Right ventricle myocardium inferior (tissue), 1 donor: ENCODE measurements around the gene KIF3A. TPM values are rescaled to one million over a fixed set of nuclear protein-coding genes. Genes with fewer than 3 reads are reported as not detected.
A peak's percentile ranks its signal among the peaks of the same experiment; 100 is the strongest.

Experiments used
- ATAC-seq: fragments of 200-7000 bp; cut with Tn5 transposase; one replicate; pipeline ENCODE4 v1.9.1; 2020; ENCODE audit warnings: mild to moderate bottlenecking, moderate library complexity
- DNase-seq: peaks from one replicate; pipeline ENCODE4 v3.0.0; 2021; ENCODE audit errors: missing footprints
- intact Hi-C: fragments of 100-400 bp; cut with DNase I; formaldehyde crosslinking; loops from one replicate; pipeline ENCODE4 v1.11.0; 2022
- long read RNA-seq: library from polyadenylated mRNA; unstranded; transcript quantifications from one replicate; pipeline ENCODE4 v2.0.0, GENCODE V29; 2021
- total RNA-seq: library from RNA; stranded (reverse); fragmentation: NEBNext Ultra II Directional; extraction: Animal tissue kit (Norgen Biotek cat#: 25700); gene quantifications from one replicate; pipeline ENCODE4 v1.2.1, GENCODE V29; 2021
- donor health status: DM: no; HTN: yes; CAD: no; lungs with severe emphysema.

KIF3A gene
- 10.2 TPM for total RNA-seq
- long read RNA-seq, partial matches to known transcripts: 2 of 2 reads
- long read RNA-seq, other reads (novel, unspliced or antisense): 0 of 2 reads

DNA sequence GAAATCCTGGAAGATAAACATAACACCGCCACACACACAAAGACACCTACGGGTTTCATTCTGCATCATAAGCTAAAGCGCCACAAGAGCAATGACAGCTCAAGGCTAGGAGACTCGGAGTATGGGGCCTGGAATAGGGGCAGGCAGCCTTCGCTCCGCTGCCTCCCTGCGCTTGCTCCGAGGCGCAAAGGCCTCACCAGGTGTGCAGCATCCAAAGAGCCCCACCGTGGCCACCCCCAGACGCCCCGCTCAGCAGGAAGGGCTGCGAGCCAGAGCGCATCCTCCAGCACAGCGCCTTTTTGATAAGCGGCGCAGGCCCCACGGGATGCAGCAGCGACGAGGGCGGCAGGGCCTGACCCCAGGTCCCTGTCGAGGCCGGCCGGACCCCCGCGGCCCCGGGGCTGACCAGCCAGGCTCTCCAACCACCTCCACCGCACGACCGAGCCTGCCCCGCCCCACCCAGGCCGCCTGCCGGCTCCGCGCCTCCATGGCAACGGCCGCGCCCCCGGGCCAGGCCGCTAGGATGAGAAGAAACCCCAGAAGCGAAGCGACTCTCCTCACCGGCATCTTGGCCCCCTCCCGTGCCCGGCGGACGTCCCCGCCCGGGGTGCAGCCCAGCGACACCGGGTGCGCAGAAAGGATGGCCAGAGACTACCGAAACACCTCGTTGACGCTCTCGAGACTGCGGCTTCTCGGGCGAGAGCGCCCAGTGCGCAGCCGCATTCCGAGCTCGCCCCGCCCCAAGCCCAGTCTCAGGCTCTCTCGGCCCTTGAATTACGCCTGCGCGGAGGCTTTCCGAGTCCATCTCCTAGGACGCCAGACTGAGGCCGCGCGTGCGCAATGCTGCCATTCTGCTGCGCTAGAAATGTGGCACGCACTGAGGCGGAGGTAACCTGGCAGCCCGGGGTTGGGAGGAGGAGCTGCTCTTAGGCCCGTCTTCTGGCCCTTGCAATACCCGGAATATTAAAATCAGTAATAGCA, at the start of gene KIF3A:
Gene KIF3A, minus strand, starts transcription at position 694 of the 981 bp plus-strand sequence. Its CDS starts 127 bp downstream, at position 567.
- peak; percentile 99 for DNase-seq
- peak; percentile 100 for ATAC-seq
- intact Hi-C loops: loop anchor here (2.0 to 10.0 kb wide), 3 partner anchors 40 to 342 kb away; partner anchors contain the start of gene SEPTIN8

DNA sequence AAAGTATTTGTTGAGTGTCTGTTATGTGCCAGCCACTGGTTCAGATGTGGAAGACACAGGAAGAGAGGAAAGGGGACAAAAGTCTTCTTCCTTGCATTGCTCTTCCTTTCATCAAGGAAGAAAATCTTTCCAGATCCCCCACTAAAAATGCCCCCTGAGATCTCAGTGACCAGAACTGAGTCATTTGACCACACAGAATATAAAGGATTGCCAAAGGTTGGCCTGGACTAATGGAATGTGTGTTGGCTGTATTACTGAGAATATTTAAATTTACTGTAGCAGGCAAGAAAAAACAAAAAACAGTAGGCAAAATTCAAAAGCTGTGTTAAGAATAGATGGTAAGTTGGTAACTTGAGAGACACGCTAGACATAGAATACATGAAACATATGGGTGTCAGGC, 49.7 kb upstream of the KIF3A start:
- DNase-seq (no peak), ATAC-seq (no peak)
- intact Hi-C loops: no loop called here

GRCh38 chr5:132785864-132786263, 48.5 kb upstream of the KIF3A start:
- ATAC-seq (no peak), DNase-seq (no peak)
- intact Hi-C loops: no loop called here

DNA sequence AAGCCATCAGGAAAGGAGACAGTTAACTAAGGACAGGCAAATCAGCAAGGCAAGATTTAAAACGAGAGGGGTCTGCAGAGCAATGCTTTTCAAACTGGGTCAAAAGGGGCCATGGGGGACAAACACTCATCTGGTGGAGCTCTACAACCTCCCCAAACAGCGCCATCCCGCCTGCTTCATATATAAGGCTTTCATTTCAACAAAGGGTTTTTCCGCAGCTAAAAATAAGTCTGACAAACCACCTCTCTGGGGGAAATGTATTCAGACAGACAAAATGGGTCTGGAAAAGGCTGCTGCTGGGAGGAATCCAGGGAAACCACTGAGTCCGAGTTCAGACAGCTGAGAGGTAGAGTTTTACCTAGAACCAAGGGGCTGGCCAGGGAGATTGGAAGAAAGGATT, 48.0 kb upstream of the KIF3A start:
- intact Hi-C loops: no loop called here
- ATAC-seq (no peak), DNase-seq (no peak)

DNA sequence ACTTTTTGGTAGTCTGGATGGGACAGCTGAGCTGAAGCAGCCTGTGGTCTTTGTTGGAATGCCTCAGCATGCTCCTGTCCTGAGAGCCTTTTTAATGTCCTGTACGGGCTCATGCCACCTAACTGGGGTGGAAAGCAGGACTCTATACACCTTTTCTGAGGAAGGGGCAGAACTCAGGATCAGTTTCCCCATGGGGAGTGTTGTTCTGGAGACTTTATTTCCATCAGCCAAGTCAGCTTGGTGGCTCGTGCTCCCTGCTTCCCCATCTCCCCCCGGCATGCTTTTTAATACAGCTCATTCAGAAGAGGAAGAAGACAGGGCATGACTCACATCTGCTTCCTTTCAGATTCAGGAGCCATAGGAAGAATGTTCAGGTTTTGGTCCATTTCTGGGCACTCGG, 44.8 kb upstream of the KIF3A start:
- ATAC-seq (no peak), DNase-seq (no peak)
- intact Hi-C loops: no loop called here

DNA sequence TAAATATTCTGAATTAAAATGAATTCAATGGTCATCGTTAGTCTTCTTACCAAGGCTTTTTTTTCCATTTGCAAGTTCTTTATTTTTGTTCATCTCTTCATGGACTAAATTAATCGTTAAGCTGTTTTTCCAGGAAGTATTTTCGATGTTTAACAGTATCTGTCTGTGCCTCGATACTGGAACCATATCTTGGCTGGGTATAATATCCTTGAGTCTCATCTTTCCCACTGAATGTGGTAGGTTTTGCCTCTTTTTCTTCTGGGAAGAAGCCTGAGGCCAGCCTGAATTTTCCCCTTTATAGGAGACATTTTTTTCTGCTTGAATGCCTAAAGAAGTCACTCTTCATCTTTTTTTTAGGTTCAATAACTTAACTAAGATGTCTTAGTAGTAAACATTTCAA, 43.7 kb upstream of the KIF3A start:
- DNase-seq (no peak), ATAC-seq (no peak)
- intact Hi-C loops: no loop called here

- DNase-seq (no peak), ATAC-seq (no peak)
- intact Hi-C loops: no loop called here
Observed at GRCh38 chr5:132780577-132780976, 43.2 kb upstream of the KIF3A start.

GRCh38 chr5:132779961-132780360, 42.6 kb upstream of the KIF3A start:
- intact Hi-C loops: loop anchor here (5.0 kb wide), 1 partner anchor 37 kb away; no protein-coding TSS in a partner anchor
- DNase-seq (no peak), ATAC-seq (no peak)

DNA sequence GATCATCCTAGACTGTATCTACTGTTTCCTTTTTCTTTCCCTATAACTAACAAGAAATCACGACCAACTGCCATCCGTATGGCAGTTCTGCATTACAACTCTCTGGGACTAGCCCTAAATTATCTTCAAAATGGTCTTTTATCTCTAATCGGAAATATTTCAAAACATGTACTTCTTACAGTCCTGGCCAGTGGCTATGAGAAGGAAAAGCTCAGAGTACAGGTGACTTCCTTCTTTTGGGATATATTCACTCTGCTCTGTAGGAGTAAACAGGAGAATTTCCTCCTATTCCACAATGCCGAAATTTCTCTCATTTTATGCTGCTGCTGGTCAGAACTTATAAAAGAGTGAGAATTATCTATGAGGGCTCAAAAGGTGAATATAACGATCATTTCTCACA, 41.5 kb upstream of the KIF3A start:
- ATAC-seq (no peak), DNase-seq (no peak)
- intact Hi-C loops: loop anchor here (5.0 kb wide), 1 partner anchor 38 kb away; no protein-coding TSS in a partner anchor

GRCh38 chr5:132778129-132778528, 40.8 kb upstream of the KIF3A start:
- intact Hi-C loops: loop anchor here (5.0 kb wide), 1 partner anchor 39 kb away; no protein-coding TSS in a partner anchor
- ATAC-seq (no peak), DNase-seq (no peak)

GRCh38 chr5:132777209-132778069, 40.1 kb upstream of the KIF3A start, which contains the start of gene SEPTIN8:
Gene SEPTIN8, minus strand, starts transcription at chr5:132777239. Its CDS starts 102 bp downstream, at chr5:132777137.
- DNase-seq (peak; percentile 76), ATAC-seq (peak; percentile 62)
- intact Hi-C loops: loop anchor here (2.0 to 5.0 kb wide), 2 partner anchors 40 to 41 kb away; partner anchors contain the start of gene KIF3A

DNA sequence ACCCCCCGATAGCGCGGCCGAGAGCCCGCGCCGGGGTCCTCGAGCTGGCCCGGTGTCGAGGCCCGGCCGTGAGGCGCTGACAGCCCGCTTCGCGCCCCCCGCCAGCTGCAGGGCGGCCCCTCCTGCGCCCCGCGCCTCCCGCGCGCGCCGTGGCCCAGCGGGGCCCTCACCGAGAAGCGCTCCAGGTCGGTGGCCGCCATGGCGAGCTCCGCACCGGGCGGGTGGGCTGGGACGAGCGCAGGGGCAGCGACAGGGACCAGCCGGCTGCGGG, 39.5 kb upstream of the KIF3A start:
- ATAC-seq: no peak
- DNase-seq: no peak
- intact Hi-C loops: loop anchor here (2.0 to 5.0 kb wide), 2 partner anchors 40 kb away; partner anchors contain the start of gene KIF3A

GRCh38 chr5:132776131-132776937, 39.0 kb upstream of the KIF3A start:
- intact Hi-C loops: loop anchor here (2.0 to 5.0 kb wide), 2 partner anchors 40 to 41 kb away; partner anchors contain the start of gene KIF3A
- DNase-seq (peak; percentile 65), ATAC-seq (peak; percentile 56)

DNA sequence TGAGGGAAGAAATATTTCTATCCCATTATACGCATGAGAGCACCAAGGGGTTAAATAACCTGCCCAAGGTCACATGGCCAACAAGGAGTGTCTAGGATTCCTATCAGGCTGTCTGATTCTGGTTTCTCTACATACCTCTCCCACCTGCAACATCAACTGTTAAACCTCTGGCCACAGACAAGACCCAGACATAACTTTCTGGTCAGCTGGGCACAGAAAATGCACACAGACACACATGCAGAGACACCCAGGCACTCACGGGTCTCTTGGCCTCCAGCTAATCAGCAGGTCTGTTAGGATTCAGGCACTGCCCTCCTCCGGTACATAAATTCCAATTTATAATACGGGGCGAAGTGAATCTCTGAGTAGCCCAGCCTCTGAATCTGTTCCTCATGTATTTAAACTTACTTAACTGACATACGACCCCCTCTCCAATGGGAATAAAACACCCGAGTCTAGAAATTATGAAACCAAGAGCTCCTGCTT, 38.2 kb upstream of the KIF3A start:
- DNase-seq (no peak), ATAC-seq (no peak)
- intact Hi-C loops: loop anchor here (5.0 kb wide), 1 partner anchor 42 kb away; no protein-coding TSS in a partner anchor

DNA sequence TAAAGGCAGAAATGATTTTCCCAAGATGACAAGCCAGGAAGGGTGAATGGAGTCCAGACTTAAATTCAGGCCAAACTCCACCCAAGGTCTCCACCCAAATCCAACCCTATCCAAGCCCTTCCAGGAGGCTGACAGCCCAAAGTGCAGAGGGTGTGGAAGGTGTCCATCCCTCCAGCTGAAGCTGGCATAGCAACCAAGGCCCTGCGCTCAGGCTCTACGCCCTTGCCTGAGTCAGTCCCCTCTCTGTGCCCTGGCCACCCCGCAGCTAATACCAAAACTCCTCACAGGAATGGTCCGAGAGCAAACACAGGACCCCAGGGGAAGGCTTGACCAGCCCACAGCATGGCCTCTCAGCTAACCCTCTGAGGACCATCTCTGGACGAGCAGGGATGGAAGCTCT, 37.5 kb upstream of the KIF3A start:
- peak; percentile 56 for DNase-seq

GRCh38 chr5:132774406-132774805, 37.1 kb upstream of the KIF3A start:
- ATAC-seq: no peak
- intact Hi-C loops: no loop called here
- DNase-seq: no peak

More for the DNA sequence above, 37.5 kb upstream of the KIF3A start:
- peak; percentile 32 for ATAC-seq
- intact Hi-C loops: loop anchor here (5.0 kb wide), 1 partner anchor 42 kb away; no protein-coding TSS in a partner anchor

DNA sequence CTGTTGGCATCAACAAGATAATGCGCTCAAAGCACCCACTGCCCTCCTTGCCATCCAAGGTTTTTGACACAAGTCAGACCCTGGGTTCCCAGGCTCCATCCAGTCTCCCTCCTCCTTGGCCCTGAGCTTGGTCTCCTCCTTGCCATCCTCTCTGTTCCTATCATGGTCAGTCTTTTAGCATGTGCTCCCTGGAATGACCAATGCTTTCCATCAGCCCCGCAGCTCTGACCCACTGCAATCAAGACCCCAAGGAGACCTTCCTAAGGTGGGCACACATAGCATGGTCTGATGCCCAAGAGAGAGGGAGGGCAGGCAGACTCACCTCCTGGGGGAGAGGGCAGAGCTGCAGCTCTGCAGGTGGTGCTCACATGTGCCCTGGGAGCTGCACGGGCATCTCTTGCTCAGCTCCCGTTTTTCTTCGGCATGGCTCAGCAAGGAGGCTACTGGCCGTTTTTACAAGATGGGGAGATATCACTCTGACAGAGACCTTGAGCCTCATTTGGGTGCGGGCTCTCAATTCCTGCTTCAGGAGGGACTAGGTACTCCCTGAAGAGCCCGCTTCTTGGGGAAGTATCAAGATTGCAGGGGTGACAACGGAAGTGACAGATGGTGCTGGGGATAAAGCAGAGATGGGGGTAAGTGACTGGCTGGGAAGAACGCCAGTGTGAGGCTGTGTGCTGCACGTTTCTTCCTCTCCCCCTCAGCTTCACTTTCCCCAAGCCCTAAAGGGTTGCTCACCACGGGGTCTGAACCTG, 36.4 kb upstream of the KIF3A start:
- DNase-seq (no peak), ATAC-seq (no peak)
- intact Hi-C loops: no loop called here
